ENCODE measurements around the gene ZFHX2.

The ZFHX2 gene

DNA sequence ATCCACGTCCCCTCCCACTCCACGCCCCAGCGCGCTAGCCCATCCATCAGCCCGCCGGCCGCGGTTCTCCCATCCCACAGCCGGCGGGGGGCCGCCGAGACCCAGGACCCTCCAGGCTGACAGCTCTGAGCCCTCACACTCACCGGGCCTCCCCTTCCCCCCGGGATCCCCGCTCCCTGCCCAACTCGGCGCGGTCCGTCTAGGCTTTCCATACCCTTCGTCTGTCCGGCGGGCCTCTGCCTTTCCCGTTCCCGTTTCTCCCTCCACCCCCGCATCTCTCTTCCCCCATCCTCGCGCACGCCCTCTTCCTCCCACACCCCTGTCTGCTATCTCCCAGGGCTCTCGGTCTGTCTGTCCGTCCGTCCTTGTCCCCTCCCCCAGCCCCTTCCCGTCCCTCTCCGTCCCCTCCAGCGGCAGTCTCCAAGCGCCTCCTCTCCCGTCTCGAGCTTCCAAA lies 726 bp downstream of the ZFHX2 start:
- Histone ChIP-seq H3K9ac (ENCODE audit: low read length) (peak overlapping the region; percentile 81), H2AFZ (ENCODE audit: low read depth, low read length) (peak overlapping the region; percentile 91), H3K4me3 (ENCODE audit: insufficient read depth in 1 of 2, low read depth in 1 of 2, low read length in 2 of 2) (peak overlapping the region; percentile 69 to 89), H3K23ac (ENCODE audit: low read length in 2 of 2) (peak overlapping the region in 1 of 2 experiments; percentile 49), H2BK5ac (ENCODE audit: low read depth, low read length, poor library complexity, severe bottlenecking) (no peak overlapping the region), H2BK120ac (ENCODE audit: low read depth, low read length) (no peak overlapping the region), H3K4me1 (ENCODE audit: control insufficient read depth, insufficient read depth, low read depth, low read length) (peaks cover 17% of the 10 kb centered on the region), H4K8ac (ENCODE audit: low read length) (no peak overlapping the region), H2AK5ac (ENCODE audit: low read length, severe bottlenecking) (no peak overlapping the region), H3K14ac (ENCODE audit: low read length in 2 of 2) (no peak overlapping the region), H3K27me3 (ENCODE audit: control insufficient read depth in 1 of 2, insufficient read depth in 1 of 2, low read length in 2 of 2) (peaks cover 4 to 6% of the 10 kb centered on the region in 2 experiments), H2BK12ac (ENCODE audit: low read length in 2 of 2) (no peak overlapping the region), H3K4ac (ENCODE audit: low read depth in 1 of 2, low read length in 2 of 2) (no peak overlapping the region), H3K36me3 (ENCODE audit: control insufficient read depth in 1 of 2, insufficient read depth in 2 of 2, low read depth in 1 of 2, low read length in 2 of 2) (no peaks in the 10 kb centered on the region), H3K79me1 (replicated peaks; ENCODE audit: low read length, poor library complexity, severe bottlenecking) (peaks cover 7% of the 10 kb centered on the region), H2BK15ac (ENCODE audit: low read depth, poor library complexity, severe bottlenecking) (no peak overlapping the region), H4K91ac (ENCODE audit: low read length) (no peak overlapping the region), H3K18ac (ENCODE audit: low read depth in 1 of 2, low read length in 2 of 2) (peak overlapping the region in 1 of 2 experiments; percentile 49), H3K4me2 (ENCODE audit: low read length, poor library complexity, severe bottlenecking) (peak overlapping the region; percentile 85), H3K9me3 (ENCODE audit: control insufficient read depth, low read length) (no peaks in the 10 kb centered on the region), H3K27ac (ENCODE audit: low read length, poor library complexity, severe bottlenecking) (peak overlapping the region; percentile 52)
- DNase-seq: no peak
- WGBS: 2% methylated on average over 22 of the region's 37 CpGs

DNA sequence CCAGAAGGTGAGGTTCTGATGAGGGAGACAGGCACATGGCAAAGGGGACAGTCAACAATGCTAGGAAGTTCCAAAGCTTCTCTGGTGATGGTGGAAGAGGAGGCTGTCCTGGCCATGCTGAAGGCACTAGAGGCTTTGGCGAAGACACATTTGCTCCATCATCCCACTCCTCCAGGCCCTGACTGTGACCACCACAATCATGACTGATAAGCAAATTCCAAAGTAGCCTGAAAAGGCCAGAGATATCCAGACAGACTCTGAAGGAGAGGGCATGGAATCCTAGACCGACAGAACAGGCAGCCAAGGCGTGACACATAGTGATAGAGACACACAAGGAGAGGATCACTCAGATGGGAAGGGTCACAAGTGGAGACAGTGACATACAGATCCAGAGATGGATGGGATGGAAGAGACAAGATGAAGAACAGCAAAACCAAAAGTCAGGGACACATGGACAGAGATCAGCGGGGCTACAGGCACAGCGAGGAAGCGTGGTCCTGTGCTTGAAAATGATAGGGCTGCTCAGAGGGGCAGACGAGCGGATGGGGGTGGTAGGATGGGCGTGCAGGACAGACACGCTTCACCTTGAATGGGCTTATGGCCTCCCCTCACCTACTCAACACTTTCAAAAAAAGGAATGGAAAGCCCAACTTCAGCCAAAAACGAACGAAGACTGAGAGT lies 1.3 kb downstream of the ZFHX2 start:
- H3K27ac ChIP-seq (ENCODE audit: low read length, poor library complexity, severe bottlenecking): no peak overlapping the region
- peak overlapping the region; percentile 23 for H2AK5ac ChIP-seq (ENCODE audit: low read length, severe bottlenecking)
- no peaks in the 10 kb centered on the region for H3K9me3 ChIP-seq (ENCODE audit: control insufficient read depth, low read length)
- H3K4ac ChIP-seq (ENCODE audit: low read depth in 1 of 2, low read length in 2 of 2): no peak overlapping the region
- H3K9ac ChIP-seq (ENCODE audit: low read length): peak overlapping the region; percentile 81
- H3K4me2 ChIP-seq (ENCODE audit: low read length, poor library complexity, severe bottlenecking): peak overlapping the region; percentile 85
- H3K79me1 ChIP-seq (replicated peaks; ENCODE audit: low read length, poor library complexity, severe bottlenecking): peaks cover 7% of the 10 kb centered on the region
- H2AFZ ChIP-seq (ENCODE audit: low read depth, low read length): no peak overlapping the region
- no peak overlapping the region for H2BK15ac ChIP-seq (ENCODE audit: low read depth, poor library complexity, severe bottlenecking)
- H3K23ac ChIP-seq (ENCODE audit: low read length in 2 of 2): peak overlapping the region in 1 of 2 experiments; percentile 60
- H2BK5ac ChIP-seq (ENCODE audit: low read depth, low read length, poor library complexity, severe bottlenecking): no peak overlapping the region
- H3K18ac ChIP-seq (ENCODE audit: low read depth in 1 of 2, low read length in 2 of 2): no peak overlapping the region
- peaks cover 4 to 6% of the 10 kb centered on the region in 2 experiments for H3K27me3 ChIP-seq (ENCODE audit: control insufficient read depth in 1 of 2, insufficient read depth in 1 of 2, low read length in 2 of 2)
- H3K4me3 ChIP-seq (ENCODE audit: insufficient read depth in 1 of 2, low read depth in 1 of 2, low read length in 2 of 2): peak overlapping the region; percentile 69 to 89
- no peak for DNase-seq
- no peak overlapping the region for H2BK12ac ChIP-seq (ENCODE audit: low read length in 2 of 2)
- H3K4me1 ChIP-seq (ENCODE audit: control insufficient read depth, insufficient read depth, low read depth, low read length): peaks cover 17% of the 10 kb centered on the region
- no peak overlapping the region for H4K8ac ChIP-seq (ENCODE audit: low read length)
- no peak overlapping the region for H3K14ac ChIP-seq (ENCODE audit: low read length in 2 of 2)
- H4K91ac ChIP-seq (ENCODE audit: low read length): no peak overlapping the region
- no peak overlapping the region for H2BK120ac ChIP-seq (ENCODE audit: low read depth, low read length)
- WGBS: 26% methylated on average over 10 of the region's 12 CpGs
- H3K36me3 ChIP-seq (ENCODE audit: control insufficient read depth in 1 of 2, insufficient read depth in 2 of 2, low read depth in 1 of 2, low read length in 2 of 2): no peaks in the 10 kb centered on the region

GRCh38 chr14:23548351-23549318 lies 2.9 kb downstream of the ZFHX2 start:
- H2BK120ac ChIP-seq (ENCODE audit: low read depth, low read length): no peak overlapping the region
- H3K4me1 ChIP-seq (ENCODE audit: control insufficient read depth, insufficient read depth, low read depth, low read length): peaks cover 15% of the 10 kb centered on the region
- H2BK15ac ChIP-seq (ENCODE audit: low read depth, poor library complexity, severe bottlenecking): no peak overlapping the region
- peaks cover 7% of the 10 kb centered on the region for H3K79me1 ChIP-seq (replicated peaks; ENCODE audit: low read length, poor library complexity, severe bottlenecking)
- DNase-seq: no peak
- no peak overlapping the region for H4K8ac ChIP-seq (ENCODE audit: low read length)
- H3K27ac ChIP-seq (ENCODE audit: low read length, poor library complexity, severe bottlenecking): peak overlapping the region; percentile 17
- no peak overlapping the region for H2AFZ ChIP-seq (ENCODE audit: low read depth, low read length)
- H3K23ac ChIP-seq (ENCODE audit: low read length in 2 of 2): no peak overlapping the region
- H3K9me3 ChIP-seq (ENCODE audit: control insufficient read depth, low read length): no peaks in the 10 kb centered on the region
- no peak overlapping the region for H3K18ac ChIP-seq (ENCODE audit: low read depth in 1 of 2, low read length in 2 of 2)
- peaks cover 4 to 6% of the 10 kb centered on the region in 2 experiments for H3K27me3 ChIP-seq (ENCODE audit: control insufficient read depth in 1 of 2, insufficient read depth in 1 of 2, low read length in 2 of 2)
- H2BK5ac ChIP-seq (ENCODE audit: low read depth, low read length, poor library complexity, severe bottlenecking): no peak overlapping the region
- H3K36me3 ChIP-seq (ENCODE audit: control insufficient read depth in 1 of 2, insufficient read depth in 2 of 2, low read depth in 1 of 2, low read length in 2 of 2): no peaks in the 10 kb centered on the region
- H4K91ac ChIP-seq (ENCODE audit: low read length): no peak overlapping the region
- WGBS: 58% methylated on average over 18 of the region's 18 CpGs
- no peak overlapping the region for H3K4me2 ChIP-seq (ENCODE audit: low read length, poor library complexity, severe bottlenecking)
- no peak overlapping the region for H3K4me3 ChIP-seq (ENCODE audit: insufficient read depth in 1 of 2, low read depth in 1 of 2, low read length in 2 of 2)
- H2AK5ac ChIP-seq (ENCODE audit: low read length, severe bottlenecking): no peak overlapping the region
- no peak overlapping the region for H3K14ac ChIP-seq (ENCODE audit: low read length in 2 of 2)
- H2BK12ac ChIP-seq (ENCODE audit: low read length in 2 of 2): no peak overlapping the region
- H3K4ac ChIP-seq (ENCODE audit: low read depth in 1 of 2, low read length in 2 of 2): no peak overlapping the region
- H3K9ac ChIP-seq (ENCODE audit: low read length): no peak overlapping the region

DNA sequence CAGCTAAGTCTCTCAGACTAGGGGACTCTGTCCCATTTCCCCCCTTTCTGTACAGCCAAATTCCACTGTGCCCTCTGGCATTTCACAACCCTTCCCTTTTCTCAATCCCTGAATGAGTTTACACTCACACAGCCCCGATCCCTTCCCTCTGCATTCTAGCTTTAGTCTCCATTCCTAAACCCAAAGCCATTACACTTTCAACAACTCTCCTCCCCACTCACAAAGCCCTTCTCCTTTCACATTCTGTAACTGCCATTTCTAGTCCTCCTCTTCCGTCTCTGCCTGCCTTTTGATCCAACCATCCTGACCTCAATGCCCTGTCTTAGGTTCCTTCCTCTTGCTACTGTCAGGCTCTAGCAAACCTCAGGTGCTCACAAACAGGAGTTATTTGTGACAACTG lies 3.6 kb downstream of the ZFHX2 start:
- Histone ChIP-seq H3K4me1 (ENCODE audit: control insufficient read depth, insufficient read depth, low read depth, low read length) (peaks cover 15% of the 10 kb centered on the region), H2BK120ac (ENCODE audit: low read depth, low read length) (no peak overlapping the region), H3K27me3 (ENCODE audit: control insufficient read depth in 1 of 2, insufficient read depth in 1 of 2, low read length in 2 of 2) (peaks cover 4 to 6% of the 10 kb centered on the region in 2 experiments), H4K91ac (ENCODE audit: low read length) (no peak overlapping the region), H3K23ac (ENCODE audit: low read length in 2 of 2) (no peak overlapping the region), H3K27ac (ENCODE audit: low read length, poor library complexity, severe bottlenecking) (no peak overlapping the region), H2BK5ac (ENCODE audit: low read depth, low read length, poor library complexity, severe bottlenecking) (no peak overlapping the region), H3K9me3 (ENCODE audit: control insufficient read depth, low read length) (no peaks in the 10 kb centered on the region), H3K18ac (ENCODE audit: low read depth in 1 of 2, low read length in 2 of 2) (no peak overlapping the region), H3K4ac (ENCODE audit: low read depth in 1 of 2, low read length in 2 of 2) (no peak overlapping the region), H3K79me1 (replicated peaks; ENCODE audit: low read length, poor library complexity, severe bottlenecking) (peaks cover 7% of the 10 kb centered on the region), H3K4me3 (ENCODE audit: insufficient read depth in 1 of 2, low read depth in 1 of 2, low read length in 2 of 2) (no peak overlapping the region), H2AK5ac (ENCODE audit: low read length, severe bottlenecking) (no peak overlapping the region), H4K8ac (ENCODE audit: low read length) (no peak overlapping the region), H3K14ac (ENCODE audit: low read length in 2 of 2) (no peak overlapping the region), H2BK15ac (ENCODE audit: low read depth, poor library complexity, severe bottlenecking) (no peak overlapping the region), H2AFZ (ENCODE audit: low read depth, low read length) (no peak overlapping the region), H2BK12ac (ENCODE audit: low read length in 2 of 2) (no peak overlapping the region), H3K4me2 (ENCODE audit: low read length, poor library complexity, severe bottlenecking) (no peak overlapping the region), H3K9ac (ENCODE audit: low read length) (no peak overlapping the region), H3K36me3 (ENCODE audit: control insufficient read depth in 1 of 2, insufficient read depth in 2 of 2, low read depth in 1 of 2, low read length in 2 of 2) (peaks cover 0 to 2% of the 10 kb centered on the region in 2 experiments)
- no peak for DNase-seq
- WGBS: 87% methylated on average over 2 of the region's 2 CpGs
